A549 (cell line): ENCODE results near the gene DNM1.

Source experiments
- CEBPB ChIP-seq, 2 experiments: fragments of >200 bp in 1 of 2; sonication (Bioruptor Twin) in 1 of 2; formaldehyde crosslinking in 1 of 2; IDR thresholded peaks; 2 replicates each; pipeline ENCODE4 v1.6.1; 2012 to 2016
- EP300 ChIP-seq, 2 experiments: fragments of >200 bp; sonication (Bioruptor Twin); formaldehyde crosslinking; IDR thresholded peaks; 2 replicates in 1 of 2; 3 replicates in 1 of 2; pipeline ENCODE4 v1.6.1; 2016 to 2017
- JUN ChIP-seq, 2 experiments: fragments of >200 bp; sonication (Bioruptor Twin); formaldehyde crosslinking; IDR thresholded peaks; 2 replicates in 1 of 2; 3 replicates in 1 of 2; pipeline ENCODE4 v1.6.1; 2016 to 2017
- MAFK ChIP-seq: fragments of 450-650 bp; IDR thresholded peaks from 2 replicates; pipeline ENCODE4 v1.6.1; 2014; ENCODE audit not compliant: partially characterized antibody
- POLR2A ChIP-seq: IDR thresholded peaks from 2 replicates; pipeline ENCODE4 v1.6.1; 2012; ENCODE audit warnings: mild to moderate bottlenecking, low read length
- RAD21 ChIP-seq, 2 experiments: fragments of >200 bp in 1 of 2; sonication (Bioruptor Twin) in 1 of 2; formaldehyde crosslinking in 1 of 2; IDR thresholded peaks in 1 of 2; conservative IDR thresholded peaks in 1 of 2; 2 replicates in 1 of 2; 3 replicates in 1 of 2; pipeline ENCODE4 v1.6.1; 2012 to 2018; ENCODE audit warnings: inconsistent platforms in 1 of 2
- RFX5 ChIP-seq: fragments of 450-650 bp; IDR thresholded peaks from 2 replicates; pipeline ENCODE4 v1.7.1; 2014; ENCODE audit warnings: antibody characterized with exemption, mild to moderate bottlenecking, moderate library complexity
- TP53 ChIP-seq: fragments of 250-450 bp; sonication (Bioruptor Pico); IDR thresholded peaks from 2 replicates; pipeline ENCODE4 v1.5.0; 2021; ENCODE audit warnings: mild to moderate bottlenecking, moderate library complexity
- TF ChIP-seq, protein P1 (sequence below): fragments of >200 bp; sonication (Bioruptor Twin); formaldehyde crosslinking; IDR thresholded peaks from 3 replicates; pipeline ENCODE4 v1.5.1; 2016
- TF ChIP-seq, protein P2 (sequence below): fragments of 450-650 bp; IDR thresholded peaks from 2 replicates; pipeline ENCODE4 v1.6.1; 2014; ENCODE audit warnings: antibody characterized with exemption

DNA sequence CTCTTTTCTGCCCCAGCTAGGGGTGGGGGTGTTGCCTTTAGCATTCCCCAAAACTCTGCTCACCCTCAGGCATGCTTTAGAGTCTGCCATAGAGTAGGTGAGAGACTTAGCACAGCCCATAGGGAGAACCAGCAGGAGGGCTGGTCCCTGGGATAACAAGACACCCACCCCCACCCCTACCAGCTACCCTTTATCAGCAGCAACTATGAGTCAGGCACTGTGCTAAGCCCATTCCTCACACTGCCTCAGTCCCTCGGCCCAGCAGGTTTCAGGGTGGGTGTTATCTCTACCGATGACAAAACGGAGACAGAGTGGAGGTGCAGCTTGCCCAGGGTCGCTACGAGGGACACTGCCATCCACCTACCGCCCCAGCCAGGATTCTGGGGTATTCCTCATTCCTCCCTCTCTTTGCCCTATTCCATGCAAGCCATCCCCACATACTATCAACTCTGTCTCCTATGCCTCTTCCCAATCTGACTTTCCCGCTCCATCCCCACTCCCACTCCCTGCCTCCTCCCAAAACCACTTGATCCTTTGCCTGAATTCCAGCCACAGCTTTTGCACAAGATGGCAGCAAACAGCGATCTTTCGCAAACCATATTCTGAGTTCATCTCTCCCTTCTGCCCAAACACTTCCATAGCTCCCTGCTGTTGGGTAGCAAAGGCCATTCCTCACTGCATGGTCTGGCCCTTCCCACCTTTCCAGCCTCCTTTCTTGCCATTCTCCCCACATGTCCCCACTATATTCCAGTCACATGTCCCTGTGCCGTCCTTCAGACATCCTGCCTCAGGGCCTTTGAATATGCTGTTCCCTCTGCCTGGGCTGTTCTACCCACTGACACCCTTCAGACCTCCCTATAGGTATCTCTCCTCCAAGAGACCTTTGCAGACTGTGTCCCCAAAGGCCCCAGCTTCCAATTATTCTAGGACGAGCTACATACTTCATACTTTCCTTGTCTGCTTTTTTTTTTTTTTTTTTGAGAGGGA, 16.9 kb upstream of the DNM1 start:
- TF ChIP-seq MAFK (no peak), JUN (IDR thresholded peaks at IDR 0.05) (no peak), TP53 (CRISPR knock-in tag) (no peak), RAD21 (conservative IDR thresholded peaks at IDR 0.05 in 1 of 2, IDR thresholded peaks at IDR 0.05 in 1 of 2) (no peak), CEBPB (IDR thresholded peaks at IDR 0.05) (no peak), EP300 (IDR thresholded peaks at IDR 0.05) (no peak), POLR2A (no peak), RFX5 (no peak)
- TF ChIP-seq, protein P1, sequence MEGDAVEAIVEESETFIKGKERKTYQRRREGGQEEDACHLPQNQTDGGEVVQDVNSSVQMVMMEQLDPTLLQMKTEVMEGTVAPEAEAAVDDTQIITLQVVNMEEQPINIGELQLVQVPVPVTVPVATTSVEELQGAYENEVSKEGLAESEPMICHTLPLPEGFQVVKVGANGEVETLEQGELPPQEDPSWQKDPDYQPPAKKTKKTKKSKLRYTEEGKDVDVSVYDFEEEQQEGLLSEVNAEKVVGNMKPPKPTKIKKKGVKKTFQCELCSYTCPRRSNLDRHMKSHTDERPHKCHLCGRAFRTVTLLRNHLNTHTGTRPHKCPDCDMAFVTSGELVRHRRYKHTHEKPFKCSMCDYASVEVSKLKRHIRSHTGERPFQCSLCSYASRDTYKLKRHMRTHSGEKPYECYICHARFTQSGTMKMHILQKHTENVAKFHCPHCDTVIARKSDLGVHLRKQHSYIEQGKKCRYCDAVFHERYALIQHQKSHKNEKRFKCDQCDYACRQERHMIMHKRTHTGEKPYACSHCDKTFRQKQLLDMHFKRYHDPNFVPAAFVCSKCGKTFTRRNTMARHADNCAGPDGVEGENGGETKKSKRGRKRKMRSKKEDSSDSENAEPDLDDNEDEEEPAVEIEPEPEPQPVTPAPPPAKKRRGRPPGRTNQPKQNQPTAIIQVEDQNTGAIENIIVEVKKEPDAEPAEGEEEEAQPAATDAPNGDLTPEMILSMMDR = no peak
- TF ChIP-seq, protein P2, sequence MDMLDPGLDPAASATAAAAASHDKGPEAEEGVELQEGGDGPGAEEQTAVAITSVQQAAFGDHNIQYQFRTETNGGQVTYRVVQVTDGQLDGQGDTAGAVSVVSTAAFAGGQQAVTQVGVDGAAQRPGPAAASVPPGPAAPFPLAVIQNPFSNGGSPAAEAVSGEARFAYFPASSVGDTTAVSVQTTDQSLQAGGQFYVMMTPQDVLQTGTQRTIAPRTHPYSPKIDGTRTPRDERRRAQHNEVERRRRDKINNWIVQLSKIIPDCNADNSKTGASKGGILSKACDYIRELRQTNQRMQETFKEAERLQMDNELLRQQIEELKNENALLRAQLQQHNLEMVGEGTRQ = no peak
